ENCODE results near the gene HYAL4. TPM values are rescaled to one million over a fixed set of nuclear protein-coding genes. Genes with fewer than 3 reads are reported as not detected.
"Not testable (repeated sequence)": the region's sequence is repeated elsewhere in the genome, so short reads cannot be mapped to it uniquely, and the experiment has no call there.

Gene HYAL4
- total and polyA plus RNA-seq, 2 donors (not counting 1 experiment from before 2014, with no cell fraction given): 0.42 TPM; not detected in 1

DNA sequence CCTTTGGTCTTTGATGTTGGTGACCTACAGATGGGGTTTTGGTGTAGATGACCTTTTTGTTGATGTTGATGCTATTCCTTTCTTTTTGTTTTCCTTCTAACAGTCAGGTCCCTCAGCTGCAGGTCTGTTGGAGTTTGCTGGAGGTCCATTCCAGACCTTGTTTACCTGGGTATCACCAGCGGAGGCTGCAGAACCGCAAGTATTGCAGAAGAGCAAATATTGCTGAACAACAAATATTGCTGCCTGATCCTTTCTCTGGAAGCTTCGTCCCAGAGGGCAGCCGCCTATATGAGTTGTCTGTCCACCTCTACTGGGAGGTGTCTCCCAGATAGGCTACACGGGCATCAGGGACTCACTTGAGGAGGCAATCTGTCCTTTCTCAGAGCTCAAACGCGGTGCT, 827 bp upstream of the HYAL4 start:
- WGBS (ENCODE audit: insufficient coverage): 98% methylated on average over 7 of the region's 7 CpGs
- H3K9ac ChIP-seq (ENCODE audit: low read length); ATAC-seq (ENCODE audit: low read depth); H3K27ac Mint-ChIP-seq; H3K27me3 ChIP-seq (replicated peaks in 1 of 4; ENCODE audit: control extremely low read depth in 1 of 4, control insufficient read depth in 3 of 4, insufficient read depth in 4 of 4, low read length in 3 of 4); H3K9me3 Mint-ChIP-seq (ENCODE audit: insufficient read depth); H4K20me1 ChIP-seq (ENCODE audit: control insufficient read depth, insufficient read depth, low read length, poor library complexity, severe bottlenecking); intact Hi-C loops (cut with micrococcal nuclease); DNase-seq; H3K79me2 ChIP-seq (ENCODE audit: control insufficient read depth, insufficient read depth, low read length); H3K4me2 ChIP-seq (replicated peaks; ENCODE audit: low read depth, low read length, poor library complexity, severe bottlenecking); H3K9me3 ChIP-seq (ENCODE audit: control extremely low read depth in 1 of 3, control insufficient read depth in 2 of 3, insufficient read depth in 1 of 3, low read length in 2 of 3); CTCF ChIA-PET; H3K4me3 Mint-ChIP-seq; H3K36me3 ChIP-seq (replicated peaks in 1 of 2; ENCODE audit: control extremely low read depth in 1 of 2, control insufficient read depth in 1 of 2, extremely low read depth in 1 of 2, insufficient read depth in 2 of 2, low read length in 1 of 2); POLR2A ChIA-PET; H2AFZ ChIP-seq (ENCODE audit: insufficient read depth, low read depth, low read length, poor library complexity, severe bottlenecking); H3K27ac ChIP-seq (ENCODE audit: low read length in 2 of 2); H3K4me1 ChIP-seq (ENCODE audit: control insufficient read depth in 2 of 2, insufficient read depth in 2 of 2, low read length in 2 of 2); H3K4me3 ChIP-seq (ENCODE audit: control extremely low read depth in 1 of 5, extremely low read depth in 1 of 5, insufficient read depth in 1 of 5, low read depth in 2 of 5, low read length in 4 of 5); H3K4me1 Mint-ChIP-seq: not testable (repeated sequence)
- peaks cover 12% of the 10 kb centered on the region for H3K27me3 Mint-ChIP-seq

GRCh38 chr7:123845823-123846216, 851 bp downstream of the HYAL4 start:
- intact Hi-C loops (cut with micrococcal nuclease): no loop called here
- Mint-ChIP-seq H3K27ac (no peak overlapping the region), H3K4me3 (no peak overlapping the region), H3K4me1 (no peaks in the 10 kb centered on the region), H3K9me3 (ENCODE audit: insufficient read depth) (no peaks in the 10 kb centered on the region), H3K27me3 (peaks cover 12% of the 10 kb centered on the region)
- H3K4me3 ChIP-seq (ENCODE audit: control extremely low read depth in 1 of 5, extremely low read depth in 1 of 5, insufficient read depth in 1 of 5, low read depth in 2 of 5, low read length in 4 of 5): no peak overlapping the region
- no peak overlapping the region for H3K4me2 ChIP-seq (replicated peaks; ENCODE audit: low read depth, low read length, poor library complexity, severe bottlenecking)
- no peaks in the 10 kb centered on the region for H3K36me3 ChIP-seq (replicated peaks in 1 of 2; ENCODE audit: control extremely low read depth in 1 of 2, control insufficient read depth in 1 of 2, extremely low read depth in 1 of 2, insufficient read depth in 2 of 2, low read length in 1 of 2)
- H3K79me2 ChIP-seq (ENCODE audit: control insufficient read depth, insufficient read depth, low read length): no peaks in the 10 kb centered on the region
- H4K20me1 ChIP-seq (ENCODE audit: control insufficient read depth, insufficient read depth, low read length, poor library complexity, severe bottlenecking): no peaks in the 10 kb centered on the region
- no peak overlapping the region for H3K27ac ChIP-seq (ENCODE audit: low read length in 2 of 2)
- H3K9me3 ChIP-seq (ENCODE audit: control extremely low read depth in 1 of 3, control insufficient read depth in 2 of 3, insufficient read depth in 1 of 3, low read length in 2 of 3): peaks cover 0 to 5% (median 0%) of the 10 kb centered on the region in 3 donors
- no peak overlapping the region for H3K9ac ChIP-seq (ENCODE audit: low read length)
- 0% methylated on average over 1 of the region's 1 CpG for WGBS (ENCODE audit: insufficient coverage)
- no peak for ATAC-seq (ENCODE audit: low read depth)
- ChIA-PET CTCF (no interaction called here), POLR2A (no interaction called here)
- DNase-seq: no peak
- no peaks in the 10 kb centered on the region for H3K27me3 ChIP-seq (replicated peaks in 1 of 4; ENCODE audit: control extremely low read depth in 1 of 4, control insufficient read depth in 3 of 4, insufficient read depth in 4 of 4, low read length in 3 of 4)
- no peak overlapping the region for H2AFZ ChIP-seq (ENCODE audit: insufficient read depth, low read depth, low read length, poor library complexity, severe bottlenecking)
- H3K4me1 ChIP-seq (ENCODE audit: control insufficient read depth in 2 of 2, insufficient read depth in 2 of 2, low read length in 2 of 2): no peaks in the 10 kb centered on the region
- TF ChIP-seq CTCF (IDR thresholded peaks at IDR 0.05) (no peak), EZH2 (IDR thresholded peaks at IDR 0.05; ENCODE audit: borderline replicate concordance, insufficient read depth, low read depth, low read length, poor library complexity, severe bottlenecking) (no peak)
